WI38 (cell line): Measurements from ENCODE around the gene IQGAP2.
"Not testable (repeated sequence)": the region's sequence is repeated elsewhere in the genome, so short reads cannot be mapped to it uniquely, and the experiment has no call there.

ENCODE experiments used
- H3K4me3 ChIP-seq: 2 replicates; pipeline ENCODE4 v1.5.1; 2011; ENCODE audit warnings: low read depth, mild to moderate bottlenecking, control low read depth, low read length
- TF ChIP-seq, protein P1 (sequence below): IDR thresholded peaks from 2 replicates; pipeline ENCODE4 v1.5.1; 2012; ENCODE audit warnings: low read depth, mild to moderate bottlenecking, control low read depth, low read length

IQGAP2 gene

DNA sequence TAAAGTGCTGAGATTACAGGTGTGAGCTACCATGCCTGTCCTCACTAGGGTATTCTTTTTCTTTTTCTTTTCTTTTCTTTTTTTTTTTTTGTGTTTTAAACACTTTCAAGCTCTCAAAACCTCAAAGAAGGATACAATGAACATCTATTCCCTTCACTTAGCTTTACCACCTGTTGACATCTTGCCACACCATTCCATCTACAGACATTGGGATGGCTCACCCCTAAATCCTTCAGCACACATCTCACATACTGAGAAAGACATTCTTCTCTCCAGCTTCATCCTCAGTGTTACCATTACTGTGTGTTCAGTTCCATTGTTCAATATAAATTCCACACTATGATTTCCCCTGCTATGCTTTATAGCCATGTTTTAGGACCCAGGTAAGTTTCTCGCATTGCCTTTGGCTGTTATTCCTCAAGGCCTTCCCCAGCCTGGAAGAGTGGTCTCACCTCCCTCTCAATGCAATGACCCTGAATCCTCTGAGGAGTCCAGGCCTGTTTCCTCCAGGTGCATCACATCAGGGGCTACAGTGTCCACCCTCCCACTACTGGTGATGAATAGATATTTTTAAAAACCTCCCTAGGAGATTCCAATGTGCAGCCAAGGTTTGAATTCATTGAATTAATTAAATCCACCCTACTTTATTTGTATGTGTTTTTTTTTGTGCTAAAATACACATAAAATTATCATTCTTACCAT lies 16.7 kb downstream of the IQGAP2 start:
- TF ChIP-seq, protein P1, sequence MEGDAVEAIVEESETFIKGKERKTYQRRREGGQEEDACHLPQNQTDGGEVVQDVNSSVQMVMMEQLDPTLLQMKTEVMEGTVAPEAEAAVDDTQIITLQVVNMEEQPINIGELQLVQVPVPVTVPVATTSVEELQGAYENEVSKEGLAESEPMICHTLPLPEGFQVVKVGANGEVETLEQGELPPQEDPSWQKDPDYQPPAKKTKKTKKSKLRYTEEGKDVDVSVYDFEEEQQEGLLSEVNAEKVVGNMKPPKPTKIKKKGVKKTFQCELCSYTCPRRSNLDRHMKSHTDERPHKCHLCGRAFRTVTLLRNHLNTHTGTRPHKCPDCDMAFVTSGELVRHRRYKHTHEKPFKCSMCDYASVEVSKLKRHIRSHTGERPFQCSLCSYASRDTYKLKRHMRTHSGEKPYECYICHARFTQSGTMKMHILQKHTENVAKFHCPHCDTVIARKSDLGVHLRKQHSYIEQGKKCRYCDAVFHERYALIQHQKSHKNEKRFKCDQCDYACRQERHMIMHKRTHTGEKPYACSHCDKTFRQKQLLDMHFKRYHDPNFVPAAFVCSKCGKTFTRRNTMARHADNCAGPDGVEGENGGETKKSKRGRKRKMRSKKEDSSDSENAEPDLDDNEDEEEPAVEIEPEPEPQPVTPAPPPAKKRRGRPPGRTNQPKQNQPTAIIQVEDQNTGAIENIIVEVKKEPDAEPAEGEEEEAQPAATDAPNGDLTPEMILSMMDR: no peak
- H3K4me3 ChIP-seq: no peak overlapping the region

DNA sequence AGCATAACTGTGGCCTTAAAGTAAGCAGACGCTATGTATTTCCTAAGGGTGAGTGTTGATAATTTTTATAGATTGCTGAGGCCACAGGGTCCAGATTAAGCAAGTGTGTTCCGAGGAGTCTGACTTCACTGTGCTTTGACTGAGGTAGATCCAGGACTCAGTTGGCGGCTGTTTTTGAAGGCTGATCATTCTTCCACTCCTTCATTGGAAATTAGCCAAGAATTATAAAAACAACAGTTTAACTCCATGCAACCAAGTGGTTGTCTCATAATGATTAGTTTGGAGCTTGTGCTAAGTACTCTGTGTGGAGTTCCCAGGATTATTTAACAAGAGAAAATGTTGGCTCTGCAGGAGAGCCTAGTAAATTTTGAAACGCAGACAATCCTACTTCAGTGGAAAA lies 19.1 kb downstream of the IQGAP2 start:
- no peak overlapping the region for H3K4me3 ChIP-seq
- TF ChIP-seq, protein P1: no peak

DNA sequence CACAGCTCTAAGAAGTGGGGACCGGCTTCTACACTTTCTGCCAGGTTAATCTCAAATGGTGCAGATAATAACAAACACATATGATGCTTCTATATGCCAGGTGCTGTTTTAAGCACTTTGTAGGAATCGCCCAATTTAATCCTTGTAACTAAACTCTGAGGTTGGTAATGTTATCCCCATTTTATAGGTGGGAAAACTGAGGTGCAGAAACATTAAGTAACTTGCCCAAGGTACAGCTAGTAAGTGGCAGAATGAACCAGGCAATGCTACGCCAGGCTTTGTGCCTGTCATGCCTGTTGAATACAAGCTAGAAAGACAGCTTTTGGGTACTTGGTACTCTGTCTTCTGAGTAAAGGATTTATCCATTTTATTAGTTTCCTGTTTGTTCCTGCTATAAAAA lies 19.7 kb downstream of the IQGAP2 start:
- H3K4me3 ChIP-seq: no peak overlapping the region
- TF ChIP-seq, protein P1: no peak

DNA sequence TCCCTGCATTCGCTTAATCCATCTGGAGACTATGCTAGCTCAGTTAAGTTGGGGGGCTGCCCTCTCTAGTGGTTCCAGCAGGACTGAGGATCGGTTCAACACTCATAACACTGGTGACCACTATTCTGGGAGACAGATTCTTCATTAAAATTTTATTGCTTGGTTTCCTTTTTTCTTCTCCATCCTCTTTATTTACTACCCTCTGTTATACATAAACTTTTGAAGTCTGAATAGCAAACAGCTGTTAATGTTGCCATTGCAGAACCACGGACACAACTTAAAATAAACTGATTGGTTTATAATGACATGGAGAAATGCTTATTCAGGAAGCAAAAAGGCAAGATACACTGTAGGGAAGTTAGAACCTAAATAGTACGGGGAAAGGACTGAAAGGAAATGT lies 22.1 kb downstream of the IQGAP2 start:
- no peak overlapping the region for H3K4me3 ChIP-seq
- TF ChIP-seq, protein P1: no peak

DNA sequence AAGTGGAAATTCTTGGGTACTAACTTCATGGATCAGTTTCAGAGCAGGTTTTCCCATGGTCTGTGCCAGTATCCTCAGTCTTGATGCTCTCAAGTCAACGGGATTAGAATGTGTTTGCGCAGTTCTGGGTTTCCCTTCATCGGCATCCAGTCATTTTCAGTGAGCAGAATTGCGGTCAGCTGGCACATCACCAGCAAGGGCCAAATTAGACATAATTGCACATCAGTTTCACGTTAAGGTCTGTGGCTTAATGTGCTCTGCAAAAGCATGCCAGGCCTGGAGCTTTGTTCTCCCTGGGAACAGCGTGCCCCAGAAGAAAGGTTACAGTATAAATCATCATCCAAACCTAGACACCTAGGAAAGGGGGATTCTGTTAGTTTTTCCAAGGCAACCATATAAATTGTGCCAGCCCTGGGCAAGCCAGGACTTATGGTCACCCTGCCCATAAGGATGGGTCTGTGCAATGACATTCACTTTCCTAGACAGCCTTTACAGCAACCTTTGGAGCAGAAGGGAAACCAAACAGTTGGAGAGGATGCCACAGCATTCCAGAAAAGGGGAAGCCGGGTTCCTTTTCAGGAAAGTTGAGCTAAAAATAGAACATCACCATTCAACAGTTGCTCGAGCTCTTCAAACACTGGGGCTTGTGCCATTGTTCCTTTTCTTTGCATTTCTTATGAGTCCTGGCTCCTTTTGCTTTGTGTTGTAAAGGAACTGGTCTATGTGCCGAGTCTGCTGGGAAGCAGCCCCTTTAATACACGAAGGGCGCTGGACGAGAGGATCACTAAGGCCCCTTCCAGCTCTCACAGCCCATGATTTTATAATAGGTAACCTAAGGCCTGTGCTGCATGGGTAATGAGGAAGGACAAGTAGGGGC lies 23.1 kb downstream of the IQGAP2 start:
- no peak overlapping the region for H3K4me3 ChIP-seq
- TF ChIP-seq, protein P1: no peak

DNA sequence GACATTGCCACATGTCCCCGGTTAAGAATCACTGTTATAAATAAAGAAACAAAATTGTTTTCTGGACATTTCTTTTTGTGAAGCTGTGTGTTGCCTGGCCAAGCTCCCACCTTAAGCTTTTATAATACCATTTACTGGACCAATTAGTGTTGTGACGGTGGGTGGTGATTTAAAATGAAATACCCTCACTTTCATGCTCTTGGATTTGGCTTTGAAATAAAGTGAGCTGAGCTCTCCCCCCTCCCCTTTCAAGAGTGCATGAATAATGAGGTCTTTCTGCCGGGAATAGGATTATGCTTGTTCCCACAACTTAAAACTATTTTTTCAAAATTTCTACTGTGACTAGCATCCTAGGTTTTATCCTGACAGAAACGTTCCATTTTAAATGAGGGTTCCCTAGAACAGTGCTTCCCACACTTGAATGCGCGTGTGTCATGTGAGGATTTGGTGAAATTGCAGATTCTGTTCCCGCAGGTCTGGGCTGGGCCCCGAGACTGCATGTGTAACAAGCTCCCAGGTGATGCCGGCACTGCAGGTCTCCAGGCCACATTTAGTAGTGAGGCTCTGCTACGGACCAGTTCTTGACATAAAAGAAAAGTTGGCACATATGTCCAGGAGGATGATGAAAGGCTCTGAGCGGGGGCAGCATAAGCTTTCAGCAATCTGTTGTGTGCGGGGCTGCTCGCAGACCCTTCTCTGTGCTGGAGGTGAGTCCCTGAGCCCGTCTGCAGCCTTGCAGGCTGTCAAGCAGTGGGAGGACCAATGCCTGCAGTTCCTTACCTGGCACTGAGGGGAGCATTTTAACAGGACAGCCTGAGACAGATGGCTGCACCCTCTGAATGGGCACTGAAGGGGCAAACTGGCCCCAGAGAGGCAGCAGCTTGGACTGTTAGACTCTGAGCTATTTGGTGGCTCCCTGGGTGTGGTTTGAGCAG lies 24.4 kb downstream of the IQGAP2 start:
- TF ChIP-seq, protein P1: no peak
- no peak overlapping the region for H3K4me3 ChIP-seq

DNA sequence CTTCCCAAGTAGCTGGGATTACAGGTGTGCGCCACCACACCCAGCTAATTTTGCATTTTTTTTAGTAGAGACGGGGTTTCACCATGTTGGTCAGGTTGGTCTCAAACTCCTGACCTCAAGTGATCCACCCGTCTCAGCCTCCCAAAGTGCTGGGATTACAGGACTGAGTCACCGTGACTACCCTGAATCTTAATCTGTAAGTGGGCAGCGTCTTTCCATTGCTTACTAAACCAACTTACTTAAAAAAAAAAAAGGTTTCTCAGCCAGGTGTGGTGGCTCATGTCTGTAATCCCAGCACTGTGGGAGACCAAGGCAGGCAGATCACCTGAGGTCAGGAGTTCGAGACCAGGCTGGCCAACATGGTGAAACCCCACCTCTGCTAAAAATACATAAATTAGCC lies 25.5 kb downstream of the IQGAP2 start:
- H3K4me3 ChIP-seq: not testable (repeated sequence)
